ENCODE data around the gene NDUFB2. TPM values are rescaled to one million over a fixed set of nuclear protein-coding genes. Genes with fewer than 3 reads are reported as not detected.
A peak's percentile ranks its signal among the peaks of the same experiment; 100 is the strongest.

The NDUFB2 gene
- total and polyA plus RNA-seq, 2 donors (not counting 3 experiments of a cell fraction or from before 2014, with no cell fraction given) = 197 to 1,075 TPM

DNA sequence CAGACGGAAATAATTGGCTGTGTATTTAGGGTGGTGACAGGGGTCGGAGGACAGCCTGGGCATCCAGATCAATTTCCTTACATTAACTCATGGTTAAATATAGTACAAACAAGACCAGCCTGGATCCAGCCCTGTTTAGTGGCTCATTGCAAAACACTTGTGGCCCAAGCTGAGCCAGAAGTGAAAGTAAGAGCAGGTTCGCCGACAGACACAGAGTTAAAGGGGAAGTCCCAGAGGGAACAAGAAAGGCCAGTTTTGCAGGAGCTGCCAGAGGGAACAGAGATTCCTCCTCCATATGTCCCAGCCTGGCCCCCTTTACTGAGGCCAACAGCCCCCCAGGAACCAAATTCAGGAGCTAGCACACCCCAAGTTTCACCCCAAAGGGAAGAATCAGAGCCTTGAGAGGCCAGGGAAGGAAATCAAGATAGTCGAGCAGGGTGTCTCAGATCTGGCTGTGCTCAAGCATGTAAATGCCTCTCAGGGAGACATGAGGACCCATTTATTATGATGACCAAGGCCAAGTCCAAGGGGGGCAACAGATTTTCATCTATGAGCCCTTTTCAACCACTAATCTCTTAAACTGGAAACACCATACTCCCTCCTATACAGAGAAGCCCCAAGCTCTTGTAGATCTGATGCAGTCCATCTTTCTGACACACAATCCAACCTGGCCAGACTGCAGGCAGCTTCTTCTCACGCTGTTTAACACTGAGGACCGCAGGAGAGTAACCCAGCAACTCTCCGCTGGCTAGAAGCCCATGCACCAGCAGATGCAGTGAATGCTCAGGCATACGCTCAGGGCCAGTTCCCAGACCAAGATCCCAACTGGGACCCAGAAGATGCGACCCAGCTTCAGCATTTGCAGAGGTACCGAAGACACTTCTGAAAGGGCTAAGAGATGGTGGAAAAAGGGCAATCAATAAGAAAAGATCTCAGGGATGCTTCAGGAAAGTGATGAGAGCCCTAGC, 39.7 kb upstream of the NDUFB2 start:
- FAIRE-seq = peak; percentile 52

More for the DNA sequence above, 39.7 kb upstream of the NDUFB2 start:
- CTCF ChIA-PET = interaction anchor here (1.0 to 2.6 kb wide), 5 partner anchors 10 to 177 kb away, joined by 3 to 18 read pairs (median 4); partner anchors contain the start of gene MKRN1
- Histone ChIP-seq H3K27ac (ENCODE audit: insufficient read depth, low read depth, low read length) (no peak overlapping the region), H3K9me1 (replicated peaks; ENCODE audit: control insufficient read depth, extremely low read depth, insufficient read depth, low read length) (no peaks in the 10 kb centered on the region), H3K9ac (replicated peaks; ENCODE audit: extremely low read depth, insufficient read depth, low read length) (peak overlapping the region; percentile 17), H3K79me2 (ENCODE audit: control insufficient read depth, insufficient read depth, low read length) (no peaks in the 10 kb centered on the region), H3K27me3 (ENCODE audit: control insufficient read depth in 2 of 2, insufficient read depth in 2 of 2, low read length in 2 of 2) (peaks cover 2 to 4% of the 10 kb centered on the region in 2 experiments), H3K36me3 (ENCODE audit: control insufficient read depth in 2 of 2, extremely low read depth in 1 of 2, insufficient read depth in 2 of 2, low read length in 2 of 2) (no peaks in the 10 kb centered on the region), H3K4me2 (ENCODE audit: insufficient read depth, low read length) (peak overlapping the region; percentile 82), H3K4me3 (replicated peaks in 1 of 3; ENCODE audit: insufficient read depth in 1 of 3, low read depth in 1 of 3, low read length in 3 of 3) (peak overlapping the region in 2 of 3 experiments; percentile 24 to 26), H2AFZ (ENCODE audit: low read depth, low read length) (peak overlapping the region; percentile 99), H3K9me3 (replicated peaks; ENCODE audit: control insufficient read depth, insufficient read depth, low read length) (no peaks in the 10 kb centered on the region), H4K20me1 (replicated peaks; ENCODE audit: control insufficient read depth, extremely low read depth, insufficient read depth, low read length) (no peaks in the 10 kb centered on the region), H3K4me1 (ENCODE audit: control insufficient read depth, extremely low read depth, insufficient read depth, low read length) (peaks cover 5% of the 10 kb centered on the region)
- dilution Hi-C loops (cut with MboI; ENCODE audit: extremely low pct_ligation_motif_present, low sequenced_read_pairs) = no loop called here
- TF ChIP-seq GATA2 (IDR thresholded peaks at IDR 0.05; ENCODE audit: insufficient read depth, insufficient read length, low read depth, low read length) = no peak
- TF ChIP-seq, protein P1, sequence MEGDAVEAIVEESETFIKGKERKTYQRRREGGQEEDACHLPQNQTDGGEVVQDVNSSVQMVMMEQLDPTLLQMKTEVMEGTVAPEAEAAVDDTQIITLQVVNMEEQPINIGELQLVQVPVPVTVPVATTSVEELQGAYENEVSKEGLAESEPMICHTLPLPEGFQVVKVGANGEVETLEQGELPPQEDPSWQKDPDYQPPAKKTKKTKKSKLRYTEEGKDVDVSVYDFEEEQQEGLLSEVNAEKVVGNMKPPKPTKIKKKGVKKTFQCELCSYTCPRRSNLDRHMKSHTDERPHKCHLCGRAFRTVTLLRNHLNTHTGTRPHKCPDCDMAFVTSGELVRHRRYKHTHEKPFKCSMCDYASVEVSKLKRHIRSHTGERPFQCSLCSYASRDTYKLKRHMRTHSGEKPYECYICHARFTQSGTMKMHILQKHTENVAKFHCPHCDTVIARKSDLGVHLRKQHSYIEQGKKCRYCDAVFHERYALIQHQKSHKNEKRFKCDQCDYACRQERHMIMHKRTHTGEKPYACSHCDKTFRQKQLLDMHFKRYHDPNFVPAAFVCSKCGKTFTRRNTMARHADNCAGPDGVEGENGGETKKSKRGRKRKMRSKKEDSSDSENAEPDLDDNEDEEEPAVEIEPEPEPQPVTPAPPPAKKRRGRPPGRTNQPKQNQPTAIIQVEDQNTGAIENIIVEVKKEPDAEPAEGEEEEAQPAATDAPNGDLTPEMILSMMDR (IDR thresholded peaks at IDR 0.05; ENCODE audit: extremely low read depth in 1 of 2, insufficient read depth in 1 of 2, low read depth in 1 of 2, low read length in 2 of 2) = no peak
- TF ChIP-seq JUN (IDR thresholded peaks at IDR 0.05; ENCODE audit: borderline replicate concordance, insufficient read depth, insufficient read length, low read depth) = no peak
- no peak for TF ChIP-seq FOS (IDR thresholded peaks at IDR 0.05; ENCODE audit: borderline replicate concordance, insufficient read depth, low read length)
- no peak for TF ChIP-seq POLR2AphosphoS5 (IDR thresholded peaks at IDR 0.05; ENCODE audit: insufficient read depth, low read depth, low read length)
- no peak for TF ChIP-seq EZH2 (IDR thresholded peaks at IDR 0.05; ENCODE audit: borderline replicate concordance, low read depth, low read length, severe bottlenecking)
- no peak for TF ChIP-seq MYC (IDR thresholded peaks at IDR 0.05; ENCODE audit: low read depth, low read length)
- no peak for TF ChIP-seq POLR2A (IDR thresholded peaks at IDR 0.05; ENCODE audit: low read depth, low read length)
- TF ChIP-seq, protein P2, sequence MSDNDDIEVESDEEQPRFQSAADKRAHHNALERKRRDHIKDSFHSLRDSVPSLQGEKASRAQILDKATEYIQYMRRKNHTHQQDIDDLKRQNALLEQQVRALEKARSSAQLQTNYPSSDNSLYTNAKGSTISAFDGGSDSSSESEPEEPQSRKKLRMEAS (IDR thresholded peaks at IDR 0.05; ENCODE audit: insufficient read depth, insufficient read length) = no peak
- no TSS peak for BruUV-seq (replicated peaks)
- POLR2A ChIA-PET = interaction anchor here (0.6 to 1.1 kb wide), 2 partner anchors 114 to 845 kb away, joined by 3 to 4 read pairs; no protein-coding TSS in a partner anchor
- DNase-seq (ENCODE audit: low read depth, low spot score) = peak; percentile 43
- intact Hi-C loops (cut with micrococcal nuclease) = loop anchor here (10.0 kb wide), 1 partner anchor 312 kb away; no protein-coding TSS in a partner anchor
